T follicular helper cell (primary cell): Measurements from ENCODE around the gene MMP14.
"Not testable (repeated sequence)": the region's sequence is repeated elsewhere in the genome, so short reads cannot be mapped to it uniquely, and the experiment has no call there.

Source experiments
- DNase-seq: peaks from one replicate; pipeline ENCODE4 v3.0.0-alpha.2; 2020; ENCODE audit warnings: low read depth

Gene MMP14

DNA sequence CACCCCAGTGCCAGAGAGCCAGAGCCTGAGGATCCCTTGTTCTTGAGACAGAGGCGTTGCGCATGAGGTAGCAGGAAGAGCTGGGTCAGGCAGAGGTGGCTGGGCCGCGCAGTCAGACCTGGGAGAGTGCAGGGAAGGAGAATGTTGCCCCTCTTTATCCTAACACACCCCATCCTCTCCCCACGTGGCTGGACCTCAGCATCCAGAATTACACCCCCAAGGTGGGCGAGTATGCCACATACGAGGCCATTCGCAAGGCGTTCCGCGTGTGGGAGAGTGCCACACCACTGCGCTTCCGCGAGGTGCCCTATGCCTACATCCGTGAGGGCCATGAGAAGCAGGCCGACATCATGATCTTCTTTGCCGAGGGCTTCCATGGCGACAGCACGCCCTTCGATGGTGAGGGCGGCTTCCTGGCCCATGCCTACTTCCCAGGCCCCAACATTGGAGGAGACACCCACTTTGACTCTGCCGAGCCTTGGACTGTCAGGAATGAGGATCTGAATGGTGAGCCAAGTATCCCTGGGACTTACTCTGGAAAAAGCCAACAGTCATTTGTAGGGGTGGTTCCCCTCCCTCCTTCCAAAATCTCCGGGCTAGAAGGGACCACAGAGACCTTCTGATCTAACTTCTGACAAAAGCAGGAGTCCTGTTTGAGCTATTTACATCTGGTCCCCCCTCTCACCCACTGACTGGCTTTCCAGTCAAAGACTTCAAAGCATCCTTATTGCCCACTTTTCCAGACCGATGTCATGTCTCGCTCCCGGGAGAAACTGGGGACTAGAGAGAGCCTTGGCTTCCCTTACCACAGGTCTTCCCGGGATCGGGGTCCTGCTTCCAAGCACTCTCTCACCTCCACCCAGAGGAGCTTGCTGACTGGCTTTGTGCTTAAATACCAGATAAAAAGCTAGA is 6.1 kb downstream of the MMP14 start:
- DNase-seq = no peak

DNA sequence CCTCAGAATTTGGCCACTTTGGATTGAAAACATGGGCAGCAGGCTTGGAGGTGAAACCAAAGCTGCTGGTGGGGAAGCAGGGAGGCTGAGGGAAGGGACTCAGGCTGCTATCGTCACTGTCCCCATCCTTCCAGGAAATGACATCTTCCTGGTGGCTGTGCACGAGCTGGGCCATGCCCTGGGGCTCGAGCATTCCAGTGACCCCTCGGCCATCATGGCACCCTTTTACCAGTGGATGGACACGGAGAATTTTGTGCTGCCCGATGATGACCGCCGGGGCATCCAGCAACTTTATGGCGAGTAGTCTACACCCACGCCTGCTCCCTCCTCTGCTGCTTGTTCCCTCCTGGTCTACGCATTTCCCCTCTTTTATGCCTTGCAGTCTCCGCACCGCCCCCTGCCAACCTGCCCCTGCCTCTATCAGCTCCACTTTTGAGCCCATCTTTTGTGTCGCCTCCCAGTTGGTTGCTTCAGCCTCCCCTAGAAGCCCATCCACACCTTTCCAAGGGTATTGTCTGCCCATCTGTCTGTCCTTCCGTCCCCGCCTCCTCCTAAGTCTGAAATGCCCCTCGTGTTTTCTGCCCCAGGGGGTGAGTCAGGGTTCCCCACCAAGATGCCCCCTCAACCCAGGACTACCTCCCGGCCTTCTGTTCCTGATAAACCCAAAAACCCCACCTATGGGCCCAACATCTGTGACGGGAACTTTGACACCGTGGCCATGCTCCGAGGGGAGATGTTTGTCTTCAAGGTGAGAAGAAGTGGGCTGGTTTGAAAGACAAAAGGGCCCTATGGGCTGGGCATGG is 6.9 kb downstream of the MMP14 start:
- no peak for DNase-seq

DNA sequence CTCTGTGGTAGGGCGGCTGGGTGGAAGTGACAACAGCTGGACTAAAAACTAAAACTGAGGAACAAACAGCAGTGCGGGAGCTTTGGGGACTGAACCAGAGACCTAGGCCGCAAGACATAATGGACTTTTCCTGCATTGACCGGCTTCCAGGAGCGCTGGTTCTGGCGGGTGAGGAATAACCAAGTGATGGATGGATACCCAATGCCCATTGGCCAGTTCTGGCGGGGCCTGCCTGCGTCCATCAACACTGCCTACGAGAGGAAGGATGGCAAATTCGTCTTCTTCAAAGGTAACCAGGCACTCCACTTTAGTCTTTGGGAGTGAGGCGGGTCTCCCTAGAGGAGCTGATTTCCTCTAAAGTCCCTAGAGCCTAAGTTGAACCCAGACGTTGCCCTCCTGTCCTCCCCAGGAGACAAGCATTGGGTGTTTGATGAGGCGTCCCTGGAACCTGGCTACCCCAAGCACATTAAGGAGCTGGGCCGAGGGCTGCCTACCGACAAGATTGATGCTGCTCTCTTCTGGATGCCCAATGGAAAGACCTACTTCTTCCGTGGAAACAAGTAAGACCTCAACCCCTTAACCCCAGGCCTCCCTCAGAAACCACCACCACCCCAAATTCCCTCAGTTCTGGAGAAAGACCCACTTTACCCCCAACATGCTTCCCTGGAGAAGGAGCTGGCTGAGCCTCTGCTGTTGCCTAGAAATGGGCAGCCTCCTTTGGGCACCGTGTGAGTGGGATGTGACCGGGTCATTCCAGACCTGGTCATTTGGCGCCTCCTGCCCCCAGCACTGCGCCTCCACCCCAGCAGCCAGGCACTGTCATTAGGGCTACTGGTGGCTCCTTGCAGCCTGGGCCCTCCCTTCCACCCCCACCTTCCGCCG is 8.1 kb downstream of the MMP14 start:
- no peak for DNase-seq

DNA sequence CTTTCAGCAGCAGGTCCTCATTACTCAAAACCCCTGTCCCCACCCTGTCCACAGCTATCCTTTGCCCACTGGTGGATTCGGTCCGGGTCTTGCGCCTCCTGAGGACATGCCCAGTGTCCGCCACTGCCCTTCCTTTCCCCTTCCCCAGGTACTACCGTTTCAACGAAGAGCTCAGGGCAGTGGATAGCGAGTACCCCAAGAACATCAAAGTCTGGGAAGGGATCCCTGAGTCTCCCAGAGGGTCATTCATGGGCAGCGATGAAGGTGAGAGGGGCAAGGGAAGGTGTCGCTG is 8.7 kb downstream of the MMP14 start:
- no peak for DNase-seq

DNA sequence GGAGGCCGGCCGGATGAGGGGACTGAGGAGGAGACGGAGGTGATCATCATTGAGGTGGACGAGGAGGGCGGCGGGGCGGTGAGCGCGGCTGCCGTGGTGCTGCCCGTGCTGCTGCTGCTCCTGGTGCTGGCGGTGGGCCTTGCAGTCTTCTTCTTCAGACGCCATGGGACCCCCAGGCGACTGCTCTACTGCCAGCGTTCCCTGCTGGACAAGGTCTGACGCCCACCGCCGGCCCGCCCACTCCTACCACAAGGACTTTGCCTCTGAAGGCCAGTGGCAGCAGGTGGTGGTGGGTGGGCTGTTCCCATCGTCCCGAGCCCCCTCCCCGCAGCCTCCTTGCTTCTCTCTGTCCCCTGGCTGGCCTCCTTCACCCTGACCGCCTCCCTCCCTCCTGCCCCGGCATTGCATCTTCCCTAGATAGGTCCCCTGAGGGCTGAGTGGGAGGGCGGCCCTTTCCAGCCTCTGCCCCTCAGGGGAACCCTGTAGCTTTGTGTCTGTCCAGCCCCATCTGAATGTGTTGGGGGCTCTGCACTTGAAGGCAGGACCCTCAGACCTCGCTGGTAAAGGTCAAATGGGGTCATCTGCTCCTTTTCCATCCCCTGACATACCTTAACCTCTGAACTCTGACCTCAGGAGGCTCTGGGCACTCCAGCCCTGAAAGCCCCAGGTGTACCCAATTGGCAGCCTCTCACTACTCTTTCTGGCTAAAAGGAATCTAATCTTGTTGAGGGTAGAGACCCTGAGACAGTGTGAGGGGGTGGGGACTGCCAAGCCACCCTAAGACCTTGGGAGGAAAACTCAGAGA is 9.6 kb downstream of the MMP14 start:
- no peak for DNase-seq

DNA sequence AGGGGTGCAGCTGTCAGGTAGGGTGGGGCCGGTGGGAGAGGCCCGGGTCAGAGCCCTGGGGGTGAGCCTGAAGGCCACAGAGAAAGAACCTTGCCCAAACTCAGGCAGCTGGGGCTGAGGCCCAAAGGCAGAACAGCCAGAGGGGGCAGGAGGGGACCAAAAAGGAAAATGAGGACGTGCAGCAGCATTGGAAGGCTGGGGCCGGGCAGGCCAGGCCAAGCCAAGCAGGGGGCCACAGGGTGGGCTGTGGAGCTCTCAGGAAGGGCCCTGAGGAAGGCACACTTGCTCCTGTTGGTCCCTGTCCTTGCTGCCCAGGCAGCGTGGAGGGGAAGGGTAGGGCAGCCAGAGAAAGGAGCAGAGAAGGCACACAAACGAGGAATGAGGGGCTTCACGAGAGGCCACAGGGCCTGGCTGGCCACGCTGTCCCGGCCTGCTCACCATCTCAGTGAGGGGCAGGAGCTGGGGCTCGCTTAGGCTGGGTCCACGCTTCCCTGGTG is 10.5 kb downstream of the MMP14 start:
- no peak for DNase-seq

DNA sequence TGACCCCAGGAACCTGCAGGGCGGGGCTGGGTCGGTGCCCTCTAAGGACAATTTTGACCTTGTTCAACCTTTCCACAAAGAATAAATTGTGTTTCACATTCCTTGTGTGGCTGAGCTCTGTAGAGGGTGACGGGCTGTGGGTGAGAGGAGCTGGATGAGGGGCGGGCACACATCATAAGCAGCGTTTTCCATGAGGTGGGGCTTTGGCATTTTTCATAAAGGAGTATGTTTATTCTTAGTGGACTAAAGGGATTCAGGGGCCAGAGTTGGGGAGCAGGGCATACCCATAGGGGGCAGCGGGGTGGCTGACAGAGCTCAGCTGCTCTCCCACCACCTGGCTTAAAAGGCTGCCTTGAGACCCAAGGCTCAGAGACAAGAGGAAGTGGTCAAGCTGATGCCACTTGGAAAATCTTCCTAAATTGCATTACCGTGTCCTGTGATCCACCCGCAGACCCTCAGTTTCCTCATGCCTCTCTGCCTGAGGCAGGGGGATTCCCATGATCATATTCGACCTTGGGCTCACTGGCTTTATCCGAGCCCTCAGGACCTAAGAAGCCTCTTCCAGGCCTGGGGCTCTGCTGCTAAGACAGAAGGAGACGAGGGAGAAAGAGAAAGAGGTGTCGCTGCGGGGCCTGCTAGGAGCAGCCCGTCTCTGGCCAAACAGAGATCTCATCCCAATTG is 11.4 kb downstream of the MMP14 start:
- DNase-seq = no peak

DNA sequence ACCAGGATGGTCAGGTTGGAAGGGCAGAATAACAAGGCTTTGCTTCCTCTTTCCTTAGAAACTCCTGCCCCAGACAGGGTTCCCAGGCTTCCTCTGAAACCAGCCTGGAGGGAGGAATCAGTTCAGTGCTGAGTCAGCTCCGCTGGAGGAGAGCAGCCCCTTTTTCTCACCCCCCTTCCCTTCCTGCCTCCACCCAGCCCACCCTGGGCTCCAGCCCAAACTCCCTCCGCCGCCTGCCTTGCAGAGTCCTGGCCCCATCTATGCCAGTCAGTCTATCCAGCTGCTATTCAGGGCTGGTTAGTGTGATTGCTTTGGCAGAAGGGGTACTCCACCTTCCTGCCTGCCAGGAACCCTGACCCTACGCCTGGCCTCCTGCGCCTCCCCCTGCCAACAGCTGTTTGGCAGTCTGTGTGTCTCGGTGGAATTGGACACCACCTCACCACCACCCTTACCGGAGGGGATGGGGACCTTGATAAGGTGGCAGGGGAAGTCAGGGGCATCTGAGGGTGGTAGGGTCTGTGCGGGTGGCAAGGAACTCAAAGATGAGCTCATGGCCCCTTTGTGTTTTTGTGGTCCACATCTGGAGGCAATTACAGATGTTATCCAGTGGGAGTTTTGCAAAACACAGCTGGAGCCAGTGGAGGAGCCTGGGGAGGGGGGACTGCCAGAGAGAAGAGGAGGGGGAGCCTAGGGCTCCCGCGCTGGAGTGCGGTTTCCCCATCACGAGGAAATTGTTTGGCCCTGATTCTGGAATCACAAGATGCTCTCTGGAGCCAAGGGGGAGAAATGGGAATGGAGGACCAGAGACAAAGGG is 12.2 kb downstream of the MMP14 start:
- no peak for DNase-seq

DNA sequence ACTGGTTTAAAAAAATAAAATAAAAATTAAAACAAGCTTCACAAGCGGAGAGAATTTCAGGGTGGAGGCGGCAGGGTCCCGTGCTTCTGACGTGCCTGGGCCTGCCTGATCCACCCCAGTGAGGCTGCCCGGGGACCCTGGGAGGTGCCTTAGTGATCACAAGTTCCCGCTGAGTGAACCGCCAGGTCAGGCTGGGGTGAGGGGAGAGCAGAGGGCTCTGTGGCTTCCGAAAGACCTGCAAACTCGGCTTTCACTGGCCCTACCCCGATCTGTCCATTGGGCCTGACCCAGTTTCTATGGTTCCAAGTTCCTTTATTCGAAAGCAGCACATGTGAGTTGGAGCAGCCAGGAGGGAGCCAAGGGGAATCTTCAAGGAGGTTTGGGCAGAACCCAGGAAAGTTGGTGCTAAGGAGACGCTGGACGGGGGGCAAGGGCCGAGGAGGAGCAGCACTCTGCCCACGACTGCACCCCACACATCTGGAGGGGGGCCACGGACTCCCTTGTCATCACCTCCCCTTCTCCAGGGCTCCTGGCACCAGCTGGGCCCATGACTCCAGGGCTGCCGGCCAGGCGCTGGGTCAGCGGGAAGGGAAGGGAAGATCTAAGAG is 12.9 kb downstream of the MMP14 start:
- DNase-seq = no peak

DNA sequence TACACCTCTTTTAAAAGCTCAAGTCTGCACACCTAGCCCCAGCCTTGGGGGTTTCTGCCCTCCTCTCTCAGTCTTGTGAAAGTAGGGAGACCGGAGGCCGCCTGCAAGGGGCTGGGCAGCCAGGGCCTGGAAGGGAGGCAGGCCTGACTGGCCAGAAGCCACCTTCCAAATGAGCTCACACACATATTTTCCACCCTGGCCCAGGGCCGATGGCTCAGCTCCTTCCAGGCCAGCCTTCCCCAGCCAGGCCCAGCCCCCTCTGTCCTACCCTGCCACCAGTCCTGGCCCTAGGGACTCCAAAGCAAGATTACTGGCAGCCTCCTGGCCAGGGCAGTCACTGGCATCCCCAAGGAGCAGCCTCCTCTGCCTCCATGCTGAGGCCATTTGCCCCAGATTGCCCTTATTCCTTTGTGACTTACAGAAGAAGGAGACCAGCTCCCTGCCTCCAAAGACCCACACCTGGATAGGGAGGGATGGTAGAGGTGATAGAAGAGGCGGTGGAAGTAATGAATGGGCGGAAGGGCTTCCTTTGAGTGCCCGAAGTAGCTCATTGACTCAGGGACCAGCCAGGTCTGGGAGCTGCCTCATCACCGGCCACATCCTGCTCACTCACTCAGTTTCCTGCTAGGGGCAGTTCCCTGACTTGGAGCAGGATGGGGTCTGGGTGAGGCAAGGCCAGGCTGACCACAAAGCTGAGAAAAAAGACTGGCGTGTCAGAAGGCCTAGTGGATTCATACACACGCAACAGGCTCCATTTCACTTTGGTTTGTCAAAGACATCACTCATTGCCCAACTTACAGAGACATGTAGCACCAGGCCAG is 14.8 kb downstream of the MMP14 start:
- DNase-seq = no peak

DNA sequence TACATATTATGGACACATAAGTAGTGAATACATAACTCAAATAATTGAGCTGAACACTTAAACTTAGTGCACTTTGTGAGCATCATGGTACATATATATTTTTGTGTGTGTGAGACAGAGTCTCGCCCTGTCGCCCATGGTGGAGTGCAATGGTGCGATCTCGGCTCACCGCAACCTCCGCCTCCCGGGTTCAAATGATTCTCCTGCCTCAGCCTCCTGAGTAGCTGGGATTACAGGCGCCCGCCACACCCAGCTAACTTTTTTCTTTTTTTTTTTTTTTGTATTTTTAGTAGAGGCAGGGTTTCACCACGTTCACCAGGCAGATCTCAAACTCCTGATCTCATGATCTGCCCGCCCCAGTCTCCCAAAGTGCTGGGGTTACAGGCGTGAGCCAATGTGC is 15.8 kb downstream of the MMP14 start:
- not testable (repeated sequence) for DNase-seq

DNA sequence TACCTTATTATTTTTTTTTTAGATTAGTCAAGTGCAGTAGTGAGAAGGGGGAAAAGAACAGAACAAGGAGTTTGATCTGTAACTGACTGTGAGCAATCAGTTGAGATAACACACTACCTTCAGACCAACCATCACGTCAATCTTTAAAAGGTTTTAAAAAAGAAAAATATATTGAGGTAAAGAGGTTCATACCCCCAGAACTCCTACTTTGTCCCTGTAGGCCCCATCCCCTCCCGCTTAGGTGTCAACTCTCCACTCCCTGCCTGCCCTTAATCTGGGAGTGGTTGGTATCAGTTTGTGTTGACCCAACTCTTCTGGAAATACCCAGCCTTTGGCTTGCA is 16.2 kb downstream of the MMP14 start:
- DNase-seq = no peak

DNA sequence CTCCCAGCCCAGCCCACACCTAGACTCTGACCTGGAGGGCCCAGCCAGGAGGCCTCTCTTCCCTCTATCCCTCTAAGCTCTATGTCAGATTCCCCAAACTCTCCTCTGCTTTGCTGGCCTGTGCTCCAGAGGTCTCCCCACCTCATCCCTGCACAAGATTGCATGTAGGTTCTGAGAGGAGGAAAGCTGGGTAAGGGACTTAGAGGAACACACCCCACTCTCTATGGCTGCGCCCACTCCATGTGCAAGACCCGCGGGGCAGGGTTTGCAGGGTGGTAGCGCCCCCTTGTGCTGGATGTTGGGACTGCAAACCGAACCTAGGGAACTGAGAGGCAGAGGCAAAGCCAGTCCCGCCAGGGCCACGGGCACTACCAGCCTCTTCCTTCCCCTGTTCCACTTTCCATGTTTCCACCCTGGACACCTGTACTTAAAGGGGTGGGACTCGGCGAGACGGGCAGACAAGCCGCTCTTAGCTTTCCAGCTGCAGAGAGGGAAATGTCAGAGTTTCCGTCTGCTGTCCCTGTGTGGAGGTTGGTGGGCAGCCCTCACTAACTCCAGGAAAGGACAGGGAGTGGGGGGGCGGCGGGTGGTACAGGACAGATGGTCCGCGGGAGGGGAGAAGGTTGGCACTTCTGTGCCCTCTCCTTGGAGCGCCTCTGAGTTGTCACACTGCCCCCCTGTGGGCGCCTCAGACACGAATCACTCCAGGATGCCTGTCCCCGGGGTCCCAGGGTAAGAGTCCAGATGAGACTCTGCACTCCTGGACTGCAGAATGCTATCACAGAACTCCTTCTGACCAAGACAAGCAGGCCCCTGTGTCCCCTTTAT is 16.8 kb downstream of the MMP14 start:
- peak; percentile 82 for DNase-seq

DNA sequence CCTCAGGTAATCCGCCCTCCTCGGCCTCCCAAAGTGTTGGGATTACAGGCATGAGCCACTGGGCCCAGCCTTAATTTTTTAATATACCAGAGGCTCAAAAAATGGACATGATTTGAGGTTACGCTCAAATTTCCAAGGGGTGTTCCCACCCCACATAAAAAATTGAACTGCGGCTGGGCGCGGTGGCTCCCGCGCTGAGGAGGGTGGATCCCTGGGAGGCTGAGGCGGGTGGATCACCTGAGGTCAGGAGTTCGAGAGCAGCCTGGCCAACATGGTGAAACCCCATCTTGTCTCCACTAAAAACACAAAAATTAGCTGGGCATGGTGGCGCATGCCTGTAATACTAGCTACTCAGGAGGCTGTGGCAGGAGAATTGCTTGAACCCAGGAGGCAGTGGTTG is 17.9 kb downstream of the MMP14 start:
- not testable (repeated sequence) for DNase-seq

DNA sequence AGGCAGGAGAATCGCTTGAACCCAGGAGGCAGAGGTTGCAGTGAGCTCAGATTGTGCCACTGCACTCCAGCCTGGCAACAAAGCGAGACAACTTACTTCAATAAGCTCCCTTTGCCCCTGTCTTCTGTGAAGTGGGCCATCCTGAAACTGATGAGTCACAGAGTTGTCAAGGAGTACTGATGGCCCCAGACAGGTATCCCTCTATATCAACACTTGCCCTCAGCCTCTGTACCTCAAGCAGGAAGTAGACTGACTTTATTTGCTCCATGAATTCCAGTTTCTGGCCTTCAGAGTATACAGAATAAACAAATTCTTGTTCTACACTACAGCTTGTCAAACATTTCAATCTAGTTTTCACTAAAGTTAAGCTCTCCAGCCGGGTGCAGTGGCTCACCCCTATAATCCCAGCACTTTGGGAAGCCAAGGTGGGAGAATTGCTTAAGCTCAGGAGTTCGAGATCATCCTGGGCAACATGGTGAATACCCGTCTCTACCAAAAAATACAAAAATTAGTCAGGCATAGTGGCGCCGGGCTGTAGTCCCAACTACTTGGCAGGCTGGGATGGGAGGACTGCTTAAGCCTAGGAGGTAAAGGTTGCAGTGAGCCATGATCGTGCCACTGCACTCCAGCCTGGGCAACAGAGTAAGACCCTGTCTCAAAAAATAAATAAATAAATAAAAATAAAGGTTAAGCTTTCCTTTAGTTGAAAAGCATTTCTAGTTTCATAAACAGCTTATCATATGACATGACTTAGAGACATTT is 18.8 kb downstream of the MMP14 start:
- no peak for DNase-seq

DNA sequence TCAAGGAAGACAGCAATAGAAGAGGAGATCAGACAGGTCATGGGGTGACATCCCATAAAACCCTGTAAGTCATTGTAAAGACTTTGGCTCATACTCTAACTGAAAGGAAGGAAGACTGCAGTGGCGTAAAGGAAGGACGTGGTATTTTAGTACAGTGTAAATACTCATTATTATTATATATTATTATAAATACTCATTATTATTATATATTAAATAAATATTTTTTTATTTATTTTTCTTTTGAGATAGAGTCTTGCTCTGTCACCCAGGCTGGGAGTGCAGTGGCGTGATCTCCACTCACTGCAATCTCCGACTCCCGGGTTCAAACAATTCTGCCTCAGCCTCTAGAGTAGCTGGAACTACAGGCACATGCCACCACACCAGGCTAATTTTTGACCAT is 20.0 kb downstream of the MMP14 start:
- DNase-seq = no peak

DNA sequence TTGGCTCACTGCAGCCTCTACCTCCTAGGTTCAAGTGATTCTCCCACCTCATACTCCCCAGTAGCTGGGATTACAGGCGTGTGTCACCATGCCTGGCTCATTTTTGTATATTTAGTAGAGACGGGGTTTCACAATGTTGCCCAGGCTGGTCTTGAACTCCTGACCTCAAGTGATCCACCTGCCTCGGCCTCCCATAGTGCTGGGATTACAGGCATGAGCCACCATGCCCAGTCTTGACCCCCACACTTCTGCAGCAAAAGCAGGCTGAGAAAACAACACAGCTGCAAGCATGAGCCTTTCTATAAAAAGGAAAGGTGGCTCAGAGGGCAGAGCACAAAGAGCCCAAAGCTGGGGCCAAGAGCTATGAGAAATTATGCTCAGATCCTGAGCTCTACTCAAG is 24.0 kb downstream of the MMP14 start:
- DNase-seq = not testable (repeated sequence)
